CD4-positive, alpha-beta T cell treated with Interleukin-6 for 4 hours (primary cell): ENCODE results near the gene TBCD.

Experiments
- DNase-seq: peaks from one replicate; pipeline ENCODE4 v3.0.0-alpha.2; 2020; ENCODE audit warnings: mixed read lengths

The TBCD gene

DNA sequence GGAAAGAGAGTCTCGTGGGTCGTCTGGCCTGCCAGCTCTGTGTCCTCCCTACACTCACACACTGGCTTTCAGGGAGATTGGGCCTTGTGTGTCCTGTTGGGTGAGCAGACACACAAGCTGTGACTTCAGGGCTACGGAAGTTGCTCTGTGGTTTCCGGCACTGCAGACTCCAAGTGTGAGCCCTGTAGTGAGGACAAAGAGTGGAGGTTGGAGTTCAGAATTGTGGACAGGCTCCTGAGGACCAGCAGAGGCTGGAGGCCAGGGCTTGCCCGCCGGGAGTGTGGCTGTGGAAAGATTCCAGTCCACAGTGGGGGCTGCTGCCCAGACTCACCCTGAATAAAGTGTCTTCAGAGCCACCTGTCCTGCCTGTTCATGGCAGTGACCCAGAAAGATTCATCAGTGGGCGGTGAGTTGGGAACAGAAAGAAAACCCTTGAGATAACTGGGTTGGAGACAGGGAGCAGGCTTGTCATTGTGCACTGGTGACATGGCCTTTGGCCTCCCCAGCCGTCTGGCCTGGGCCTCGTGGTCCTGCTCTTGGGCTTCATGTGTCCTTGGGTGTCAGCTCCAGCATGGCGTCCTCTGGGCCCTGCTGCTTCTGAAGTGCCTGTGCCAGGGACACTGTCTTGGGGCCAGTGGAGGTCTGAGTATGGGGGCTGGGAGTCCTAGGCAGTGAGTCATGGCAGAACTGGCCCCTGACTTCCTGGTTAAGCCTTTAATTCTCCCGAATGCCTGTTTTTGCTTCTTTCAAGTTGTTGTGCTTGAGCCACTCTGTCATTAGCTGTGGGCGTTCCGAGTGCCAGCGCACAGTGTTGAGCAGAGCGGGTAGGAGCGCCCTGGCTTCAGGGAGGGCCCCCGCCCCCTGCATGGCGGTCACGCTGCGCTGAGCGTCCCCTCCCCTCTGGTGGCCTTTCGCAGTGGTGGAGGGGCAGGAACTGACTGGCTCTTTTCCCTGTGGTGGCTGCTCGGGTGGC lies 107.9 kb downstream of the TBCD start:
- peak; percentile 74 for DNase-seq

DNA sequence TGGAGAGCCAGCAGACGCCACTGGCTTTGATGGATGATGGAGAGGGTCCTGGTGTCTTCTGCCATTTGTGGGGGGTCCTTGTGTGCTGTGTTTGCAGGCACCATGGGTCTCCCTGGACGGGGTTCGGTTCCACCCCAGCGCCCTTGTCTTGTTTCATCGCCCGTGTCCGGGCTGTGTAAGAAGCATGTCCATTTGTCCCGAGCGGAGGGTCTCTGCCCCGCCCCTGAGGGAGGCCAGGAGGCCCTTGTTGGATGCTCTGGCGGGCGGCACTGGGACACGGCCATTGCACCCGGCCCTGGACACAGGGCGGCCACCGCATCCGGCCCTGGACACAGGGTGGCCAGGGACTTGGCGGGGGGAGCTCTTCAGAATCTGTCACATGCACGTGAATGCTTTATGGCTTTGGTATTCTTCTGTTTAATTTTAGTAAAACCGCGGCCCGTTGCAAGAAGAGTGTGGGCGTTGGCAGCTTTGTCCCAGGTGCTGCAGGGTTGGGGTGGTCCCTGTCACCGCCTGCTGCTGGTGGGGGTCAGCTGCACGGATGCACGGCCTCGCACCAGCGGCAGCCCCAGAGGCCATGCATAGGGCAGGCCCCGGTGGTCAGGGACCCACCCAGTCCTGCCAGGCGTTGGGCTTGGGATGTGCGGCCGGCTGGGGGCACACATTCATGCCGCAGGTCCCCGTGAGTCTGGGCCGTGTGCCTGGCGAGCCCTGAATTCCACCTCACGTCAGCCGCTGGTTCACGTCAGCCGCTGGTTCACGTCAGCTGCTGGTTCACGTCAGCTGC lies 108.9 kb downstream of the TBCD start:
- no peak for DNase-seq

DNA sequence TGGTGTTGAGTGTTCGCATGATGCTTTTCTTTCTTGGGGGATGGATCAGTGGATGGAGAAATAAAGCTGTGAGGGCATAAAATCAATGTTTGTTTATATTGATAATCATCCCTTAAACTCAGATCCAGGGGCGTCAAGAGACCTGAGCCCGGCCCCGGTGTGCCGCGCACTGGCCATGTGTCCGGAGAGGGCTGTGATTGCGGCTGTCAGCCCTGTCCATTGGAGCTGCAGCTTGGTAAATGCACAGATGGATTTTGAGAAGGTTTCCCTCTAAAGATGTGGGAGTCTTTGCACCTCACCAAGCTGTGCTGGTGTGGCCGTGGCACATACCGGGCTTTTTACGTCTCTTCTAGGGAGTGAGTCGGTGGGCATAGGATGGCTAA lies 109.5 kb downstream of the TBCD start:
- DNase-seq, result no peak

DNA sequence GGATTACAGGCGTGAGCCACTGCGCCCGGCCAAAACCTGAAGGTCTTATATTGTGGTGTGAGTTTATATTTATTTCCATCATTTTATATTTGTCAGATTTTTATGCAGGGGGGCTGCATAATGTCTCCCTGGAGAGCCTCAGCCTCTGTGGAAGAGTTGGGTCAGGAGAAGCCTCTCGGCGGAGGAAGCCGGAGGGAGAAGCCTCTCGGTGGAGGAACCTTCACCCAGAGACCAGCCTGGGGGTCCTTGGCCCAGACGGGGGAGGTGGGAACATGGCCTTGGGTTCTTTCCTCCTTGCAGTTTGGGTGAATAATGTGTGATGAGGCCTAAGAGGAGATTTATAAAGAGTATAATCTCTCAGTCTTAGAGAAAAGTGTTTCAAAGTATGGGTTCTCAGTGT lies 110.3 kb downstream of the TBCD start:
- DNase-seq, result no peak

DNA sequence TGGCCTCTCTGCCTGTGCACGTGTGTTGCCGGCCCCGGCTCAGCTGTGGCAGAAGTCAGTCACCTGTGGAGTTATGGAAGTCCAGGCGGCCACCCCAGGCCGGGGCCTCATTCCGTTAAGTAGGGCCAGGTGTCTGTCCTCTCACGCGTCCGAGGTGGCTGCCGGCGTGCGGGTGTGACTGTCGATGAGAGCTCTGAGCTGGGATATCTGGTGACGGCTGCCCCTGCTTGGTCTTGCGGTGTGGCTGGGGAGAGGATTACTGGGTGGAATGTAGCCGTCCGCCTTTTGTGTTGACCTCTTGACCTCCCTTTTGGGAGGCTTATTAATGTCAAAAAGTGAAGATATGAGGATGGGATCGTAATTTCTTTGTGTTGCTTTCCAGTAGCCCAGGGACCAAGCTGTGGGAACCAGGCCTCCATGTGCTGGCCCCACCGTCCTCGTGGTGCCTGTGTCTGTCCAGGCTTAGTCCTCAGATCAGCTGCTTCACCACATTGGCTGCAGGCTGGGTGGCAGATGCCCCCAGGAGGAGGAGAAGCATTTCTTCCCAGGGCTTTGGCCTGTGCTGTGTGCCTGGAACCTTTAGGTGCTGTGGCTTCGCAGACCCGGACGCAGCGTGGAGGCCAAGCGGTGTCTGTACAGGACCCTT lies 111.0 kb downstream of the TBCD start:
- DNase-seq, result no peak

DNA sequence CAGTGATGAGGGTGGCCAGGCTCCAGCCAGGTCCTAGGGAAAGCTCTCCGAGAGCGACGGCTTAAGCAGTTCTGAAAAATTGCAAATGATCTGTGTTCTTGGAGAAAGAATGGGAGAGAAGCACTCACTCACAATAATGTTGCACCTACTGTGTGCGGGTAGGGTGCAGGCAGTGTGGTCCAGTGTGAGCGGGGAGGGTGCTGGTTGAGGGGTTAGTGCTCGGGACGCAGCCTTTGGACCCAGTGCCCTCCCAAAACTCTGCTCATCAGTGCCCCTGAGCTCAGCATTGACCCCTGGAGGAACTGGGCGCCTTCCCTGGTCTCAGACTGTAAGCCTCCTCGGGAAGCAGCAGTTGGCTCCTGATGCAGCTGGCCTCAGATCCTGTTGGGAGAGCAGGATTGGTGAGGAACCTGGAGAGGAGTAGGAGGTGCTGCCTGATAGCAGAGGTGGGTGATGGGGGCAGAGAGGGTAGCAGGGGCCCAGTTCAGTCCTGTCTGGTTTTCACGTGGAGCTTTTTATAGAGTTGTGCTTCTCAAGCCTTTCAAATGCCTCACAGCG lies 111.6 kb downstream of the TBCD start:
- no peak for DNase-seq

DNA sequence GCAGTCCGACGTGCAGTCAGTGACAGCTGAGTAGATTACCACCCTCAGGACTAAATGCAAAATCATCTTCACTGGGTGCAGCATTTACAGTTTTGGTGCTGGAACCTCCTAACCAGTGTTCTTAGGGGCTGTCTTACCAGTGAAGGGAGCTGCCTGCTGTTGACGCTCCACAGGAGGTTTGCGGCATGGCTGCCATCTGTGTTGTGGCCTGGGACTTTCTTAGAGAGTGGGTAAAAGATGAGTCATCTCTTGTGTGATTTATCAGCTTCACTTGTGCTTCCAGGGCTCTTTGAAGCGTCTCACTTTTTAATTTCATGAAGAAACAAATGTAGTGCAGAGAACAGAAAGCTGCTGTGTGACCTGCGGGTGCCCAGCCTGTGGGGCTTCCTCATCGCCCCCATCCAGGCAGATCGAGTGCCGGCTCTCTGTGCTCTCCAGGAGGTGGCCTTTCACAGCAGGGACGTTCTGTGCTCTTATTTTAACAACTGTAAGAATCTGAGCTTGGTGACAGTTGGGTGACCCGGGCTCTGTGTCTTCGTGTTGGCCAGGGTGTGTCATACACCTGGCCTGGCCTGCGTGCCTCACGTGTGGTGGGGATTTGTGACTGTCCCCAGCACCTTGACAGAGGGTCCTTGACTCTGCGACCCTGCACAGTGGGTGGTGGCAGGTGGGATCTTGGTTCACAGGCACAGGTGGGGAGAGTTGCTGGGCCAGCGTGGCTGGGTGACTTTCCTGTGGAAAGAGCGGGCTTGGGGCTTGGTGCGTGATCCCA lies 112.3 kb downstream of the TBCD start:
- peak; percentile 90 for DNase-seq

DNA sequence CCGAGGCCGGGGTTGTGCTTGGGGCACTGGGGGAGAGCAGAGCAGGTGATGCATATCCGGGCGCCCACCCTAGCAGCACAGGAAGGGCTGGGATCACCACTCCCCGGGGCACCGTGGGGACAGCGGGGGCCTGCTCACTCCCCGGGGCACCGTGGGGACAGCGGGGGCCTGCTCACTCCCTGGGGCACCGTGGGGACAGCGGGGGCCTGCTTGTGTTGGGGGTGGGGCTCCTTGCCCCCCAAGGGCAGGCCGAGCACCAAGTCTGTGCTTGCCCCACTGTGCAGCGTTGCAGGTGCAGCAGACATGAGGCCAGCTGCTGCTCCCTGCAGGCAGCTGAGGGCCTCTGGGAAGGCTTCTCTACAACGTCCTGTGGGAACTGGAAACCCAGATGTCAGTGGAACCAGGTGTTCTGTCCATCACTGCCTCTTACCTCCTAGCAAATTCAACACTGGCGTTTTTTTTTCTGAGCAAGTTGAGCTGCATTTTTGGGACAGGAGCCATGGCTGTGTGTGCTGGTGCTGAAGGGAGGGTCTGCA lies 112.9 kb downstream of the TBCD start:
- peak; percentile 20 for DNase-seq

DNA sequence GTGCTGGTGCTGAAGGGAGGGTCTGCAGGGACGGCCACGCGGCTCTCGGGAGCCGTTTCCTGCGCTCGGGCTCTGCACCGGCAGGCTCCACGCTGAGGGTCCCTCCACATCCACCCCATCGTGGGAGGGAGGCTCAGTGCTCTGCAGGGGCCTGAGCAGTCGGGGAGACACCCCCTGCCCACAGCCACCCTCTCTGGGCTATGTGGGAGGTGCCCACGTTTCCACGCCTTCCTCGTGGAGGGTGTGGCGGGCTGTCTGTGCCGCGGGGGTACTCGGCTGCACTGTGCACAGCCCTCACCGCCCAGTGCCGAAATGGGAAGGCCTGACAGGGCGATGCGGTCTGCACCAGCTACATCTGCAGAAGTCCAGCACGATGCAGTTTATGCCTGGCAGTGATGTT lies 113.4 kb downstream of the TBCD start:
- no peak for DNase-seq

DNA sequence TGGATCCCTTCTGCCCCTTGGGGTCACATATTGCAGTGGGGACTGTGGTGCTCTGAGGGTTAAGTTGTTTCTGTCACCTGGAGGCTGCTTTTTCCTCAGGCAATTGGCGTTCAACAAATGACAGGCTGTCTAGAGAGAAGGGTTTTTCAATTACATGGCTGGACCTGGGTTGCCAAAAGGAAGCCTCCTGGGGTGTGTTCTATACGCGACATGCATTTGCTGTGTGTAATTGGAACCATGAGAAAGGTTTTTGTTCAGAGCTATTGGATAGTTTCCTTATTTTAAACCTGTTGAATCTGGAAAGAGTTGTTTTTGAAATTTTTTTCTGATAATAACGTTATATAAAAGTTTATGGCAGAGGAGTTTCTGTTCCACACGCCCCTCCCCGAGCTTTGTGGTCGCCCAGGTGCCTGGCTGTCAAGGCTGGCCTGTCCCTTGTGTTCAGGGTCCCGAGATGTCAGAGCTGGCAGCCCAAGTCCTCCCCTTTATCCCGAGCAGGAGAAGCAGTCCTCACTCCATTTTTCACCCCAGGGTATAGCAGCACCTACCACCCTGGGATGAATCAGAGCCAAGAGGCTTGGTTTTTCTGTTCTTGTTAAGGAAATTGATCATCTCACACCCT lies 114.0 kb downstream of the TBCD start:
- peak; percentile 13 for DNase-seq

DNA sequence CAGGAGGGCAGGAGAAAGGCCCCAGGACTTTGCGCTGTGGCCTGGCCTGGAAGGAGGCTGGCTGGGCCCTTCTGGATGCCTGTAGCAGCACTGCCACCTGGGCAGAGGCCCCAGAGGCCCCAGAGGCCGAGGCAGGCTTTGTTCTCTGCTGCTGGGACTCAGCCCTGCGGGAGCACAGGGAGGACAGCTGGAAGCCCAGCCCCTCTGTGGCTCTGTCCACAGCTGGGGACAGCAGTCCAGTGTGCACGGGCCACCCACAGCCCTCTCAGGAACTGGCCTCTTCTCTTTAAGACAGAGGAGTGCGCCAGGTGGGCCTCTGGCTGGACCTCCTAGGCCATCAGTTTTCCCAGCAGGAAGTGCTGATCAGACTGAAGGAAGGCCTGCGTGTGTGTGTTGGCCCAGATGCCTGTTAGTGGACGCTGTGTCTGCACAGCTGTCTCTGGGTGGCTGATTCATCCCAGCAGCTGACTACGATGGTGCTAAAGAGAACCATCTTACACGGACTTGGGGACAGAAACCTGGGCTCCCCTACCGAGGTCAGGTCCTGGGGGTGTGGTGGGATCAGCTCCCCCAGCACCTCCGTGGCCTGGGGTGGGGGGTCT lies 114.8 kb downstream of the TBCD start:
- DNase-seq, result no peak

DNA sequence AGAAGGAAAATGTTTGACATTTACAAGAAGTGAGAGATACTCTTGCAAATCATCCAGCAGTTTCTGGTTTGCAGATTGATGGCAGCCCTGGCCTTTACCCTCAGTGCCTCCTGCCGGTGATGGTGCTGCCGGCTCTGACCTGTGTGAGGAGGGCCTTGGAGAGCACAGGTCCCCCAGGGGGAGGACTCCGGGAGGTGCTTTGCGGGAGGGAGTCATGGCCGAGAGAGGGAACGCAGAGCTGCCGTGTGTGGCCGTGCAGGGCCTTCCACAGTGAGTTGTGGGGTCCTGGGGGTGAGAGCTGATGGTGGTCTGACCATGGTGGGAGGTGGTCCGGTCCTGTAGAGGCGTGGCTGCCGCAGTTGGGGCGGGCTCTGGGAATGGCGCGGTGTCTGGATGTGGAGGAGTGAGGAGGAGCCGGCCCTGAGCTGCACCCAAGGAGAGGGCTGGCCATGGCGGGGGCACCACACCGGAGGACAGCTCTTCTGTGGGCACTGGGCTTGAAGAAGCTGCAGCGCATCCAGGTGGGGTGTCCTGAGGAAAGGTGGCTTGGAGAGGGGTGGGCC lies 116.0 kb downstream of the TBCD start:
- no peak for DNase-seq

DNA sequence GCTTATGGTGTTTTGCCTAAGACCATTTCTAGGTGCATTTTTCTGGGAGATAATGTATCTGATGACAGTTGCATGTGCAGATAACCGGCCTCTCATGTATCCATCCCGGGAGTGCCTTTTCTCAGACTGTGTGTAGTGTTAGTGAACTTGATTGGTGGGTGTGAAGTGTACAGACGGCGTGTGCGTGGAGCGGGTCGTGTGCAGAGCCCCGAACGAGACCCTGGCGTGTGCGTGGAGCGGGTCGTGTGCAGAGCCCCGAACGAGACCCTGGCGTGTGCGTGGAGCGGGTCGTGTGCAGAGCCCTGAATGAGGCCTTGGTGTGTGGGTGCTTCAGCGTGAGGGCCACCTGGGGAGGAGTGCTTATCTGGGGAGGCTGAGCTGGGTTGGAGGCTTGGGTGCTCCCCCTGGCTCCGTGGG lies 116.9 kb downstream of the TBCD start:
- DNase-seq, result no peak

DNA sequence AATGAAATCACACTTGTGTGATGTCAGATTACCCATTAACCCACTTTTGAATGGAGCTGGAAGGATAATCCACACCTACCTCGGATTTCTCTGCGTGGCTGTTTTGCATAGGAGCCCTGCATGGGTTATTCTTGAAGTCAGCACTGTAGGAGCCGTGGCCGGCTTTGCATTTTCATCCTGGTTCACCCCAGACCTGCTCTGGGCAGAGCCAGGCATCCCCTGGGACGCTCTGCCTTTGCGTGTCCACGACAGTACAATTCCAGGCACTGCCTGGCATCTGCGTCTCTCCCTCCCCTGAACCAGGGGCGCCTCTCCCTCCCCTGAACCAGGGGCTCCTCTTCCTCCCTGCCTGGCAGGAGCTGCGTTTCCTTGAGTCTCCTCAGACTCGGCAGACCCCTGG lies 117.7 kb downstream of the TBCD start:
- no peak for DNase-seq

DNA sequence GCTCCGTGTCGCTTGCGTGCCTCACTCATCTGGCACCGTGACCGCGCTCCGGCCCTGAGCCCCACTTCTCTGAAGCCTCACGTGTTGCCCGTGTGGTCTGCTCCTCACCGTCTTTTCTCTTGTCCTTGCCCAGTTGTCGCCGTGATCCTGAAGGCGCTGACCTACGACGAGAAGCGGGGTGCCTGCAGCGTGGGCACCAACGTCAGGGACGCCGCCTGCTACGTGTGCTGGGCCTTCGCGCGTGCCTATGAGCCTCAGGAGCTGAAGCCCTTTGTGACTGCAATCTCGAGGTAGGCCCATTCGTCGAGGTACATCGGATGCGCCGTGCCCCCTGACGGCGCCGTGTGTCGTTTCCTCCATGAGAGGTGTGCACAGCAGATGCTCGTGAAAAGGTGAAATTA lies 118.2 kb downstream of the TBCD start:
- DNase-seq, result no peak

DNA sequence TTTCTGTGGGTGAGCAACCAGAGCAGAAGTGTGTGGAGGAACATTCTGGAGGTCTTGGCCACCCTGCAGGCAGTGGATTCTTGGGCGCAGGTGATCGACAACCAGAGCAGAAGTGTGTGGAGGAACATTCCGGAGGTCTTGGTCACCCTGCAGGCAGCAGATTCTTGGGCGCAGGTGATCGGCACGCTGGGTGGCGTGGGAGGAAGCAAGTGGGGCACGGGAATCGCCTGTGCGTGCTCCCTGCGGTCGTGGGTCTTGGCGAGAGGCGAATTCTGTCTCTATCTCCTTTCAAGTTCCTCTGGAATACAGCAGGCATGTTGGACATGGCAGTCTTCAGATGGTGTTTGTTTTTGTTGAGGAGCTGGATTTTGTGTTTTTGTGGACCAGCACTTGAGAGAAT lies 118.7 kb downstream of the TBCD start:
- no peak for DNase-seq

DNA sequence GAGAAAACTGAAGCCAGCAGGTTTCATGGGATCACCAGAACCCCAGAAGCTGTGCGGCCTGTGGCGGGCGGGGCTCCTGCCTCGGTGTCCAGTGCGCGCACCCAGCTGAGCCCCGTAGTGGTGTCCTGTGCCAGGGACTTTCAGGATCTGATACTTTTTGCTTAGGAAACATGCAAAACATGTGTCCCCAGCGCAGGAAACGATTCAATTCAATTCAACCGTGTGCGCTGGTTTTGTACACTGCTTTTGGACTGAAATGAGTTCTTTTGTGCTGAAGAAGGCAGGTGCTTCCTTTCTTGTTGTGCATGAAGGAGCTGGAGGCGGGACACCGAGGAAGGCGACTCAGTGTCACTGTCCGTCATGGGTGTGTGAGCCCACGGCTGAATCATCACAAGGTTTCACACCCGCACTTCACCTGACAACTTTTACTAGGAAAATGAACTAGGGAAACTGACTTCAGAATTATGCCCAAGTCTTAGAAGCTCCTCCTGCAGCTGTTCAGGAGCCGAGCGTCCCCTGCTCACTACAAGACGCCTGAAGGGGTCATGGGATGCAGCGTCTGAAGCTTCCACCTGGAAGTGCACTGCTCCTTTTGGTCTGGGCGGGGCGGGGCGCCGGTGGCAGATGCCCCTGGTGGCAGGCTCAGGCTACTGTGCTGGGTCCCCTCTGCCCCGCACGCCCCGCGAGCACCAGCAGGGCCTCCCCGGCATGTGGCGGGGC lies 119.4 kb downstream of the TBCD start:
- DNase-seq, result no peak

DNA sequence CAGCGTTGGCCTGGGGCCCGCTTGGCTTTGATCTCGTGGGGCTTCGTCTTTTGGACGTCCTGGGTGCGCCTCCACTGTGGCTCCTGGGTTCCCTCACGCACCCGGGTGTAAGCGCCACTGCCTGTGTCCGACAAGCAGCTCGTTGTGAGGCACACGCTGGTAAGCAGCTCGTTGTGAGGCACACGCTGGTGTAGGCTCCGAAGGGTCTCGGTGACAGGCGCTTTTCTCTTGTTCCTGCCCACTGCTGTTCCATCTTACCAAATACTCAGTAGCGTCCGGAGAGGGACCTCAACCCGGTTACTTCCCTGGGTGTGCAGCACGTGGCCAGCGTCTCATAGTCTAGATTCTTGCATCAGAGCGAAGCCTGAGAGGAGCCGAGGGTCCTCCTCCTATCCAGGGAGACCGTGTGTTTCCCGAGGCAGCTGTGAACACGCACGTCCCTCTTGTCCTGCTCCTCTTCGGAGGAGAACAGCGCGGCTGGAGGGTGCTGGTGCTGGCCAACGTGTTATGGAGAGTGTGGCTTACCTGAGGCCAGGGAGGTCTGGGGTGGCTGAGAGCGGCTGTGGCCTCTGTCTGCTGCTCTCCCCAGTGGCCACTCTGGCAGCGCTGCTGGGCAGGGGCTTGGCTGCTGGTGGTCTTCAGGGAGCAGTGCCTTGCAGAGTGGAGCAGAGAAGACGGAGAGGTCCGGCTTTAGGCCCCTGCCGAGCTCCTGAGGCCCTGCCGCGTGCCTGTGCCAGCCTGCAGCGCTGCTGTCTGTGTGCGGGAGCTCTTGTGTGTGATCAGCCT lies 120.1 kb downstream of the TBCD start:
- DNase-seq, result no peak
